Suprapubic skin (tissue), 4 donors: Measurements from ENCODE around the gene FCN2. TPM values are rescaled to one million over a fixed set of nuclear protein-coding genes. Genes with fewer than 3 reads are reported as not detected.

Source experiments
- DNase-seq, 2 donors: peaks; one replicate each; pipeline ENCODE4 v3.0.0-alpha.2; 2019; ENCODE audit warnings: low spot score in 2 of 2
- H3K27ac ChIP-seq: fragments of 200-600 bp; sonication (generic); one replicate; pipeline ENCODE4 v1.5.1; 2019
- H3K27me3 ChIP-seq: fragments of 200-600 bp; sonication (generic); one replicate; pipeline ENCODE4 v1.5.1; 2019
- H3K36me3 ChIP-seq: fragments of 200-600 bp; sonication (generic); one replicate; pipeline ENCODE4 v1.5.1; 2019
- H3K4me1 ChIP-seq: fragments of 200-600 bp; sonication (generic); one replicate; pipeline ENCODE4 v1.5.1; 2019
- H3K4me3 ChIP-seq: fragments of 200-600 bp; sonication (generic); one replicate; pipeline ENCODE4 v1.5.1; 2019; ENCODE audit warnings: mild to moderate bottlenecking
- H3K9me3 ChIP-seq: fragments of 200-600 bp; sonication (generic); one replicate; pipeline ENCODE4 v1.5.1; 2019
- CTCF ChIP-seq, 2 donors: fragments of 200-600 bp in 1 of 2; fragments of 450-650 bp in 1 of 2; sonication (generic) in 1 of 2; IDR thresholded peaks; one replicate each; pipeline ENCODE4 v1.5.1; 2016 to 2019; ENCODE audit warnings: antibody characterized with exemption in 2 of 2, mild to moderate bottlenecking in 1 of 2, moderate library complexity in 1 of 2
- EP300 ChIP-seq: sonication (generic); formaldehyde crosslinking; IDR thresholded peaks from one replicate; pipeline ENCODE4 v1.6.1; 2017; ENCODE audit warnings: antibody characterized with exemption
- POLR2A ChIP-seq, 2 donors: fragments of 450-650 bp; IDR thresholded peaks; one replicate each; pipeline ENCODE4 v1.6.1; 2017; ENCODE audit warnings: antibody characterized with exemption in 2 of 2, mild to moderate bottlenecking in 2 of 2, moderate library complexity in 2 of 2
- POLR2AphosphoS5 ChIP-seq, 3 donors: sonication (generic); formaldehyde crosslinking; IDR thresholded peaks; one replicate each; pipeline ENCODE4 v1.6.1; 2017; ENCODE audit warnings: antibody characterized with exemption in 3 of 3
- WGBS: methylation state at CpG from one replicate; pipeline ENCODE4 v1.1.5; 2018; 5-methylcytosine and 5-hydroxymethylcytosine counted together
- total RNA-seq, 4 donors: library from RNA; depleted of rRNA; stranded (reverse); fragments of >200 nt; gene quantifications; one replicate each; pipeline ENCODE4 v1.1.0, GENCODE V29; 2016

The FCN2 gene
- total RNA-seq, 4 donors from 2014 or later, result 1.4 TPM; not detected in 3

- Histone ChIP-seq H3K4me1 (no peaks in the 10 kb centered on the region), H3K9me3 (no peaks in the 10 kb centered on the region), H3K27ac (no peak overlapping the region), H3K4me3 (no peak overlapping the region), H3K36me3 (no peaks in the 10 kb centered on the region), H3K27me3 (peaks cover 20% of the 10 kb centered on the region)
- DNase-seq, result no peak
- no peak for TF ChIP-seq CTCF (IDR thresholded peaks at IDR 0.05)
- TF ChIP-seq EP300, result no peak
- no peak for TF ChIP-seq POLR2A (IDR thresholded peaks at IDR 0.05)
- no peak for TF ChIP-seq POLR2AphosphoS5 (IDR thresholded peaks at IDR 0.05)
- WGBS, result 79% methylated on average over 19 of the region's 24 CpGs
Observed at GRCh38 chr9:134909511-134910481, 29.2 kb downstream of the FCN2 start.

DNA sequence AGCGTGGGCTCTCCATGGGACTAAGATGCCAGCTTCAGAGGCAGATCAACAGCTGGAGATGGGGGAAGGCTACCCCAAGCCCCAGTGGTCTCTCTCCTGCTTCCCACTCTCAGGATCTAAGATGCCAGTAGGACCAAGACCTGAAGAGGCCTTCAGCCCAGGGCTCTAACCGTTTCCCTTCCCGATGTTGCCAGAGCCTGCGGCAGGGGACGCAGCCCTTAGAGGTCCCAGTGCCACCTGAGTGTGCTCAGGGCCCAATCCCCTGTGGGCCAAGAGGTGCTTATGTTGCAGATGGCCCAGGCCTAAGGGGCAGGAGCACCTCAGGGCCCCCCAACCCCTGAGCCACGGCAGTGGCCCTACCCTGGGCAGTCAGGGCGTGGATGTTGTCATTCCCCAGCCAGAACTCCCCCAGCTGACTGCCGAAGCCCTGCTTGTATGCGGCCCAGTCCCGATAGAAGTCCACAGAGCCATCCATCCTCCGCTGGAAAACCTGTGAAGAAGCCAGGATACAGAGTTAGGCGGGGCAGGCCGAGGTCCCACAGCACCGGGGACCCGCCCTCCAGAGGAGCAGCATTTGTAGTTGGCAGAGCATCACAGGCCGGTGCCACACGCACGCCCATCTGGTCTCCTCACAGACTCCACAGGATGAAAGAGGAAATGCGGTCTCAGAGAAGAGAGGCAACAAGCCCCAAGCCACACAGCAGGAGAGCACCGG is 31.7 kb downstream of the FCN2 start:
- Histone ChIP-seq H3K36me3 (no peaks in the 10 kb centered on the region), H3K4me3 (no peak overlapping the region), H3K27me3 (peaks cover 33% of the 10 kb centered on the region), H3K4me1 (no peaks in the 10 kb centered on the region), H3K9me3 (no peaks in the 10 kb centered on the region), H3K27ac (no peak overlapping the region)
- DNase-seq, result no peak
- WGBS, result 93% methylated on average over 3 of the region's 20 CpGs
- TF ChIP-seq EP300, result no peak
- TF ChIP-seq POLR2A (IDR thresholded peaks at IDR 0.05), result no peak
- TF ChIP-seq CTCF (IDR thresholded peaks at IDR 0.05), result no peak
- no peak for TF ChIP-seq POLR2AphosphoS5 (IDR thresholded peaks at IDR 0.05)

GRCh38 chr9:134913041-134913712 is 32.6 kb downstream of the FCN2 start:
- TF ChIP-seq POLR2AphosphoS5 (IDR thresholded peaks at IDR 0.05) (no peak), CTCF (IDR thresholded peaks at IDR 0.05) (no peak), EP300 (no peak), POLR2A (IDR thresholded peaks at IDR 0.05) (no peak)
- Histone ChIP-seq H3K4me3 (no peak overlapping the region), H3K9me3 (no peaks in the 10 kb centered on the region), H3K27me3 (peaks cover 39% of the 10 kb centered on the region), H3K4me1 (no peaks in the 10 kb centered on the region), H3K36me3 (no peaks in the 10 kb centered on the region), H3K27ac (no peak overlapping the region)
- no peak for DNase-seq
- WGBS, result 91% methylated on average over 6 of the region's 22 CpGs

GRCh38 chr9:134913713-134914500 is 33.3 kb downstream of the FCN2 start:
- no peak for TF ChIP-seq CTCF (IDR thresholded peaks at IDR 0.05)
- TF ChIP-seq POLR2AphosphoS5 (IDR thresholded peaks at IDR 0.05), result no peak
- no peak for TF ChIP-seq POLR2A (IDR thresholded peaks at IDR 0.05)
- TF ChIP-seq EP300, result no peak
- Histone ChIP-seq H3K4me3 (no peak overlapping the region), H3K27me3 (peaks cover 45% of the 10 kb centered on the region), H3K4me1 (no peaks in the 10 kb centered on the region), H3K9me3 (no peaks in the 10 kb centered on the region), H3K36me3 (no peaks in the 10 kb centered on the region), H3K27ac (no peak overlapping the region)
- 86% methylated on average over 22 of the region's 23 CpGs for WGBS
- no peak for DNase-seq
